Measurements from ENCODE around the gene HDHD3. TPM values are rescaled to one million over a fixed set of nuclear protein-coding genes. Genes with fewer than 3 reads are reported as not detected.

The HDHD3 gene
- polyA plus RNA-seq, 1 of the 3 experiments (the other 2 are of a cell fraction), result 17.1 TPM

- no peak within 1 kb of the TSS for H3K9ac ChIP-seq
- H3F3A ChIP-seq (replicated peaks; ENCODE audit: insufficient read depth), result no peaks in the 10 kb centered on the region
- H3K4me3 ChIP-seq (ENCODE audit: low read depth in 2 of 2, low read length in 1 of 2), result peak within 1 kb of the TSS in 1 of 2 experiments; percentile 51; a peak in 2 of 4 replicates
- 19% methylated on average over 19 of the region's 71 CpGs for WGBS (ENCODE audit: low lambda C conversion rate)
- no peaks in the 10 kb centered on the region for H3K79me2 ChIP-seq (ENCODE audit: insufficient read depth)
- ChIA-PET POLR2A (interaction anchor here (0.6 to 3.8 kb wide), 3 partner anchors 9 to 135 kb away, joined by 3 to 21 read pairs (median 5); partner anchors contain the start of genes CDC26, PRPF4 and WDR31), CTCF (interaction anchor here (1.1 to 2.1 kb wide), 6 partner anchors 9 to 76 kb away, joined by 3 to 6 read pairs (median 4); partner anchors contain the start of gene ALAD)
- H3K4me1 ChIP-seq (ENCODE audit: control insufficient read depth in 1 of 2, insufficient read depth in 2 of 2, low read depth in 1 of 2, low read length in 1 of 2), result peaks cover 0 to 13% of the 10 kb centered on the region in 2 experiments; a peak in 1 of 4 replicates
- H2AFZ ChIP-seq (ENCODE audit: low read depth), result no peak within 1 kb of the TSS
- H3K9me2 ChIP-seq, result no peaks in the 10 kb centered on the region
- no peaks in the 10 kb centered on the region for H4K20me1 ChIP-seq (ENCODE audit: insufficient read depth)
- no peaks in the 10 kb centered on the region for H3K9me3 ChIP-seq
- TF ChIP-seq USF1 (IDR thresholded peaks at IDR 0.05; ENCODE audit: borderline replicate concordance, low read depth) (no peak), RAD21 (IDR thresholded peaks at IDR 0.05; ENCODE audit: low read length) (no peak), SMC3 (IDR thresholded peaks at IDR 0.05; ENCODE audit: low read depth, low read length) (no peak)
- peaks cover 28% of the 10 kb centered on the region for H3K27me3 ChIP-seq (ENCODE audit: insufficient read depth)
- H3K4me2 ChIP-seq, result peak within 1 kb of the TSS; percentile 55; the same call in 1 of the 2 replicates
- H3K27ac ChIP-seq (ENCODE audit: low read depth in 2 of 2, low read length in 1 of 2), result no peak within 1 kb of the TSS
- peak; percentile 84 for DNase-seq
- H3K36me3 ChIP-seq (replicated peaks in 1 of 2; ENCODE audit: control insufficient read depth in 1 of 2, insufficient read depth in 2 of 2, low read length in 1 of 2), result no peaks in the 10 kb centered on the region
Measured at GRCh38 chr9:113349445-113350094, 27.2 kb downstream of the HDHD3 start, which contains the start of gene BSPRY. TSS of gene BSPRY (plus strand) at chr9:113349541. CDS start at chr9:113349580, 39 bp downstream.

DNA sequence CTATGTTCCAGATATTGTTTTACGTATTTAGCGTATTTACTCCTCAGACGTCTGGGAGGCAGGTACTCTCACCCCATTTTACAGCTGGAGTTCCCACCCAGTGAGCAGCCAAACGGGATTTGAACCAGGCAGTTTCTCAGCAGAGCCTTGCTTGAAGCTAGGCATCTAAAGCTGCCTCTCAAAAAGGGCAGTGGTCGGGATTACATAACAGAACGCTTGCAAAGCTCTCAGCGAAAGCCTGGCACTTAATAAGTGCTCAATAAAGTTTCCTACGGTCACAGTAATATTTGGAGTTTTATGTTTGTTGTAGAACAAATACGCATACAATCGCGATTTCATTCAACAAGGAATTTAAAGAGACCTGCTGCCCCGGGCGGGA lies 27.7 kb downstream of the HDHD3 start:
- POLR2A ChIA-PET, result interaction anchor here (0.6 to 3.8 kb wide), 3 partner anchors 9 to 135 kb away, joined by 3 to 21 read pairs (median 5); partner anchors contain the start of genes CDC26, PRPF4 and WDR31

More for the DNA sequence above, 27.7 kb downstream of the HDHD3 start:
- H3K27me3 ChIP-seq (ENCODE audit: insufficient read depth), result peaks cover 23% of the 10 kb centered on the region
- no peak overlapping the region for H2AFZ ChIP-seq (ENCODE audit: low read depth)
- H3K9me2 ChIP-seq, result no peaks in the 10 kb centered on the region
- H3K4me1 ChIP-seq (ENCODE audit: control insufficient read depth in 1 of 2, insufficient read depth in 2 of 2, low read depth in 1 of 2, low read length in 1 of 2), result peaks cover 0 to 14% of the 10 kb centered on the region in 2 experiments; a peak in 1 of 4 replicates
- H4K20me1 ChIP-seq (ENCODE audit: insufficient read depth), result no peaks in the 10 kb centered on the region
- no peak for DNase-seq
- H3F3A ChIP-seq (replicated peaks; ENCODE audit: insufficient read depth), result no peaks in the 10 kb centered on the region
- no peaks in the 10 kb centered on the region for H3K36me3 ChIP-seq (replicated peaks in 1 of 2; ENCODE audit: control insufficient read depth in 1 of 2, insufficient read depth in 2 of 2, low read length in 1 of 2)
- TF ChIP-seq TEAD4 (IDR thresholded peaks at IDR 0.05; ENCODE audit: borderline replicate concordance, insufficient read depth) (no peak), MXI1 (IDR thresholded peaks at IDR 0.05; ENCODE audit: low read depth, low read length) (no peak), RFX5 (IDR thresholded peaks at IDR 0.05; ENCODE audit: low read length) (no peak), TCF12 (IDR thresholded peaks at IDR 0.05) (no peak), GABPA (IDR thresholded peaks at IDR 0.05; ENCODE audit: low read depth) (no peak), FOXM1 (IDR thresholded peaks at IDR 0.05; ENCODE audit: low read depth) (no peak)
- TF ChIP-seq, protein P1, sequence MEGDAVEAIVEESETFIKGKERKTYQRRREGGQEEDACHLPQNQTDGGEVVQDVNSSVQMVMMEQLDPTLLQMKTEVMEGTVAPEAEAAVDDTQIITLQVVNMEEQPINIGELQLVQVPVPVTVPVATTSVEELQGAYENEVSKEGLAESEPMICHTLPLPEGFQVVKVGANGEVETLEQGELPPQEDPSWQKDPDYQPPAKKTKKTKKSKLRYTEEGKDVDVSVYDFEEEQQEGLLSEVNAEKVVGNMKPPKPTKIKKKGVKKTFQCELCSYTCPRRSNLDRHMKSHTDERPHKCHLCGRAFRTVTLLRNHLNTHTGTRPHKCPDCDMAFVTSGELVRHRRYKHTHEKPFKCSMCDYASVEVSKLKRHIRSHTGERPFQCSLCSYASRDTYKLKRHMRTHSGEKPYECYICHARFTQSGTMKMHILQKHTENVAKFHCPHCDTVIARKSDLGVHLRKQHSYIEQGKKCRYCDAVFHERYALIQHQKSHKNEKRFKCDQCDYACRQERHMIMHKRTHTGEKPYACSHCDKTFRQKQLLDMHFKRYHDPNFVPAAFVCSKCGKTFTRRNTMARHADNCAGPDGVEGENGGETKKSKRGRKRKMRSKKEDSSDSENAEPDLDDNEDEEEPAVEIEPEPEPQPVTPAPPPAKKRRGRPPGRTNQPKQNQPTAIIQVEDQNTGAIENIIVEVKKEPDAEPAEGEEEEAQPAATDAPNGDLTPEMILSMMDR (IDR thresholded peaks at IDR 0.05), result no peak
- CTCF ChIA-PET, result interaction anchor here (1.1 to 2.1 kb wide), 5 partner anchors 9 to 75 kb away, joined by 3 to 6 read pairs (median 5); partner anchors contain the start of gene ALAD
- whole genome bisulfite sequencing (ENCODE audit: low lambda C conversion rate), result 65% methylated on average over 13 of the region's 13 CpGs
- H3K9ac ChIP-seq, result no peak overlapping the region
- H3K4me2 ChIP-seq, result no peak overlapping the region
- no peaks in the 10 kb centered on the region for H3K9me3 ChIP-seq
- H3K79me2 ChIP-seq (ENCODE audit: insufficient read depth), result no peaks in the 10 kb centered on the region
- H3K27ac ChIP-seq (ENCODE audit: low read depth in 2 of 2, low read length in 1 of 2), result no peak overlapping the region
- H3K4me3 ChIP-seq (ENCODE audit: low read depth in 2 of 2, low read length in 1 of 2), result peak overlapping the region in 1 of 2 experiments; percentile 51; a peak in 2 of 4 replicates

Data from SK-N-SH (cell line).